ENCODE results near the gene GPRC5D.
A peak's percentile ranks its signal among the peaks of the same experiment; 100 is the strongest.

The GPRC5D gene

DNA sequence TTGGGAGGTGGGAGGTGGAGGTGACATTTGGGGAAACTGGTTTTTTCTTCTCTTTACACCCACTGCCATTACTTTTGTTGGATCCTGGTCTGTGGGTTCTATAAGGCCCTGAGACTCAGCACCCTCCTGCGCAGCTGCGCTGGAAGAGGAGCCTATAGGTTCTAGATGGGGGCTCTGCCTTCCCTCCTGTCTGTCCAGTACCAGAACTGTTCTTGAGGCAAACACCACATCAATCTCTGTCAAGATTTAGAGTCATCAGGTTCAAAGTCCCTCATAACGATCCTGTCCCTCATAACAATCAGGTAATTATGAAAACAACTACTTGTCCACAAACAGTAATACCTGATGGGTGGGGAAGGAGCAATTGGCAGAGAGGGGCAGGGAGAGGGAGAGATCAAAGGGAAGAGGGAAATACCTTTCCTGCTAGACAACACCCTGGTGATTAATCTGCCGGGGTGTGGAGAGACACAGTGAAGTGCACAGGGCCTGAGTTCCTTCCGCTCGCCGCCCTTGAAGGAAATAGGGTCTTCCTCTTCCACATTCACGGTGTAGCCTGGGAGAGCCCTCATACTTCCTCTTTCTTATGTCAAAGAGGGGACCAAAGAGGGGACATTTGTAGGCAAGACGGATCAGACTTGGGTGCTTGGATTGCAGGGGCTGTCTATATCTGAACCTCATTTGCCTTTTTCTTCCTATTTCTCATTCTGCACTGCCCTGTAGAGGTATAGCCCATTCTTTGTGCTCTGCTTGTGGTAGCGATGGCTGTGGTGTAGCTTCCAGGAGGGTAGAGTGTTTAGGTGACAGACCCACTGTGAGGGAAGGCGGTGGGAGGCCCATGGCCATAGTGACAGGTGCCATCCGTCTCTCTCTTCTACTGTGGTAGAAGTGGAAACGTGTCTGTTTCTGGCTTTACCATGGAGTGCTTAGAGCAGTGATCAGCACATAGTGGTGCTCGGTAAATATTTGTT lies 48.0 kb downstream of the GPRC5D start:
- no peak for DNase-seq

DNA sequence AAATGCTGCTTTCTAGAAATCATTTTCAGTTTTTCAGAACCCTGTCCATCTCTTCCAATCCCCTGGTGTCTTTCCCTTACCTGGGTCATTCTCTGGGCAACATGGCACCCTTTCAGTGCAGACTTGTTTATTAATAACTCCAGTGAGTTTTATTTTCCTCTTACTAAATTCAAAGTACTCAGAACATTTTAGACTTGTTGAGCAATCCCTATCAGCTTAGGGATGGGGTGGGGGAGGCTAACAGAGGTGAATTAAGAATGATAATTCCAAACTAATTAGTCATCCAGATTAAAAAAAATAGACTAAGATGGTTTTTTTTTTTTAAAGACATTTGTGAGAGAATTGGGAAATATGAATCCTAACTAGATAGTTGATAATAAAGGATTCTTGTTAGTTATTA lies 49.9 kb downstream of the GPRC5D start:
- DNase-seq: no peak

DNA sequence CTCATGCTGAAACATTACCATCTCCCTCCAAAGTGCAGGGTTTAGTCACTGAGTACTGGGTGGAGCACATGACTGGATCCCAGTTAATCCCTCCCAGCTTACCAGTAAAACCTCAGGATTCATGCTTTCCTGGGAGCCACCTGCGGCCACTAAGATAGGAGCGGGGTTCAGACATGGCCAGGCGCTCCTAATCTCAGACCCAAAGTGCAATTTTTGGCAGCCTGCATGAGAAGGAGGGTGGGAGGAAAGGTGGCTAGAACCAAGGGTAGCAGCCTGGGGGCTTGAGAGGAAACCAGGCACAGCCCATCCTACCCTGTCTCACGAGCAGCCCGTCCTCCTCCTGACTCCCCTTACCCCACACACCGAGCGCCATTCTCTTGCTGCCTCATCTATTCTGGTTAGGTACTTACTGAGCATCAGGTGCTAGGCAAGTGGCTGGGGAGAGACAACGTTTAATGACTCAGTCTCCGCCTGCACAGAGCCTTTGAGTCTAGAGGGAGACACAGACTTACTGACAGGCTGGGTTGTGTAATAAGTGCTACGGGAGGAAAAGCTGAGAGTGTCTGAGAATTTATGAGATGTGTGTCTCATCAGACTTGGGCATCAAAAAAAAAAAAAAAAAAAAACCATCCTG lies 50.7 kb downstream of the GPRC5D start:
- DNase-seq: no peak

GRCh38 chr12:12900786-12901157 lies 51.2 kb downstream of the GPRC5D start:
- DNase-seq: no peak

DNA sequence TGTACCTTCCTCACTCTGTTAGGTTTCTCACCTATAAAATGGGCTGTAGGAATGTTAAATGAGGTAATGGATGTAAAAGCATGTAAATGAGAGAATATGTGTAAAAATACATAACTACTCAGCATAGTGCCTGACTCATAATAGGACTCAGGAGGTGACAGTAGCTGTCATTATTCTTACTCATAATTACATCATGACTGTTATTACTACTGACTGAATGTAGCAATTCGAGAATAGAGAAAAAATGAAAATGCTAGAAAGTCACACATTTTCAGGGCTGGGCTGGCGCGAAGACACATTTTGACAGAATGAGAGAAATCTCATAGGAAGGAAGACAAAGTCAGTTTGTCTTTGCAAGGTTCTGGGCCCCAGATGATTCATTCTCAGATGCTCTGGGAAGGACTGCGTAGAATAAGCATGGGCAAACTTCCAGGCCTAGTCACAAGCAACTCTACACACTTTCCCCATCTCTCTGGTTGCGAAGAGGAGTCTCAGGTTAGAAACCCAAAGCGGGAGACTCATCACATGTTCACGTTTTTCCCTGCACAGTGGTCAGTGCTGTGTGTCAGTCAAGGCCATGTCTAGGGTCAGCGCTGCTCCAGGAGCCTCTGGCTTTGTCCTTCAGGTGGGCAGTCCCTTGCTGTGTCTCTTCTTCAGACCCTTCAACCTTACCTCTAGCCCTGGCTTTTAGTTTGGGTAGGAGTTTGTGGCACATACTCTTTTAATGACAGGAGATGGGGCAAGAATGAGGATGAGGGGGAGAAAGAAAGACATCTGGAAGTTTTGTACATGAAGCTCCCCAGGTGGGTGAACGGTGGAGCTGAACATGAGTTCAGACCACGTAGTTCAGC lies 52.2 kb downstream of the GPRC5D start:
- no peak for DNase-seq

DNA sequence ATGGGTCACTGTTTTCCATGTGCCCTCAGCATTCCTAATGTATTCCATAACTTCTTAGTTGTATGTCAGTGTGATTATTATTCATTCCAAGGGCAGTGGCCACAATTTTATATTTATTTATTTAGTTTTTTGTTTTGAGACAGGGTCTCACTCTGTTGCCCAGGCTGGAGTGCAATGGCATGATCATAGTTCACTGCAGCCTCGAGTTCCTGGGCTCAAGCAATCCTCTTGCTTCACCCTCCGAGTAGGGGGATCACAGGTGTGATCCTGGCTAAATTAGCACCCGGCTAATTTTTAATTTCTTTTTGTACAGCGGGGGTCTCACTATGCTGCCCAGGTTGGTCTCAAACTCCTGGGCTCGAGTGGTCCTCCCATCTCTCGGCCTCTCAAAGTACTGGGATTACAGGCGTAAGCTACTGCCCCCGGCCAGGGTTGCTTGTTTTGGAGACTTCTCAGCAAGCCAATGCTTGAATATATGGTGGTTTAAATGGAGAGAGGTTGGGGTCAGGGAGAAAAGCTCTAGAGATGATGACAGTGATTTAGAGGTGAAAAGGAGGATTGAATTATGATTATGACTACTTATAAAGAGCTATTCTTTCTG lies 53.0 kb downstream of the GPRC5D start:
- no peak for DNase-seq

DNA sequence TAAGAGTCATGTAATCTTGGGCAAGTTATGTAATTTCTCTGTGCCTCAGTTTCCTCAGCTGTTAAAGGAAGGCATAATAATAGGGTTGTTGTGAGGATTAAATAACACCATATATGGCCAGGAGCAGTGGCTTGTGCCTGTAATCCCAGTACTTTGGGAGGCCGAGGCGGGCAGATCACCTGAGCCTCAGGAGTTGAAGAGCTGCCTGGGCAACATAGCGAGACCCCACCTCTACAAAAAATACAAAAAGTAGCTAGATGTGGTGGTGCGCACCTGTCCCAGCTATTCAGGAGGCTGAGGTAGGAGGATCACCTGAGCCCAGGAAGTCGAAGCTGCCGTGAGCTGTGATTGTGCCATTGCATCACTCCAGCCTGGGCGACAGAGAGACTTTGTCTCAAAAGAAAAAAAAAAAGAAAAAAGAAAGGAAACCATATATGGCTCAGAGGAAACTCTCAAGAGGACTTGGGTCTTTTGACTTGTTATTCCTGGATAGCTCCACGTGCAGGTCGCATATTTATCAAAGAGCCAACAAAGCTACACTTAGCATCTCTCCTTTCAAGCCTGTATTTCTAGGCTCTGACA lies 53.7 kb downstream of the GPRC5D start:
- DNase-seq: no peak

DNA sequence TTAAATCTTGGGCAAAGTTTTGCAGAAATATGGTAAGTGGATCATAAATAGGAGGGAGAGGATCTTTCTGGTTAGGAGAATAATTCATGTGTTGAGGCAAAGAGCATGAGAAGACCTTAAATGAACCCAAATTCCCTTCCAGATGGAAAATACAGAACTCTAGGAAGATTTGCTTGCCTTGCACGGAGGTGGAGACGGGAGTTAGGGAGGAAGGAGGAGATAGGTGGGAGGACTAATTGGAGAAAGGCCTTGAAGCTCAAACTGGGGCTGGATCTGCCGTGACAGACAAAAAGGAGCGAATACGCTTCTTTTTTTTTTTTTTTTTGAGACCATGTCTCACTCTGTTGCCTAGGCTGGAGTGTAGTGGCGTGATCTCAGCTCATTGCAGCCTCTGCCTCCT lies 54.7 kb downstream of the GPRC5D start:
- DNase-seq: no peak

- DNase-seq: no peak
Observed at GRCh38 chr12:12896260-12896659, 55.7 kb downstream of the GPRC5D start.

GRCh38 chr12:12893438-12893837 lies 58.5 kb downstream of the GPRC5D start:
- DNase-seq: no peak

DNA sequence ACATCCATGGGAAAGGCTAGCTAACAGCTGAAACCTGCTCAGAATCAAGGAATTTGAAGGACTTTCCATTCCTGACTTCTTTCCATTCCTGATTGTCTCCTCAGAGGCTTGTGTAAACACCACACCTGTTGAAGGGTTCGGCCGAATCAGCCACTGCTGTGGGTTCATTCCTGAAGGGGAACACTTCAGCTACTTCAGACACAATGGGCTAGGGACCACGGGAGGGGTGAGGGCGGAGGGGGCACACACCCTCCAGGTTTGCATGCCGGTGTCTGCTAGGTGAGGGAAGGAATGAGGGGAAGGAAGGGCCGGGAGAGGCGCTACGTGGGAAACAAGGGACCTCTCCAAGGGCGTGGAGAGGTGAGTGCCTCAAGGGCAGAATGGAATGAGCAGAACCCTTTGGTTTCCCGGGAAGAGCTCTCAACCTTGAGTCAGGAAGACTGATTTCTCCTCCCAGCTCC lies 59.3 kb downstream of the GPRC5D start:
- no peak for DNase-seq

DNA sequence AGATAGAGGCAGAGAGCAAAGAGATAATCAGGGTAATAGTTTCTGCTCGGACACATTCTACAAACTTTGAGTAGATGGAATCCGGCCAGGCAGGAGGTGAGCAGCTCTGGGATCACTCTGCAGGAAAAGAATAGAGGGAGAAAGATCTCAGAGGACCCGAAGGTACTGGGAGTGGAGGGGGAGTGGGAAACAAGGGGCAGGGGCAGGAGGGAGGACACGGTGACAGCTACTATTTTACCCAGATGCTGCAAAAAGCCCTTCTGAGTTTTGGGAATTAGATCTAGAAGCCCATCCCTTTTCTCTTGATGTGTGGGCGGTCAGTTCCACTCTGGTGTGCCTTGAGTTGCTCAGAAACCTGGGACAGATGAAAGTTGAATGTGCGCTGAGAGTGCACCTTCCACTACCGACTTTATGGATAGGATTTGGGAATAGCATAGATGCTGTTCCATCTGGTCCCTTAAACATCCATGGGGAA lies 60.1 kb downstream of the GPRC5D start:
- no peak for DNase-seq

DNA sequence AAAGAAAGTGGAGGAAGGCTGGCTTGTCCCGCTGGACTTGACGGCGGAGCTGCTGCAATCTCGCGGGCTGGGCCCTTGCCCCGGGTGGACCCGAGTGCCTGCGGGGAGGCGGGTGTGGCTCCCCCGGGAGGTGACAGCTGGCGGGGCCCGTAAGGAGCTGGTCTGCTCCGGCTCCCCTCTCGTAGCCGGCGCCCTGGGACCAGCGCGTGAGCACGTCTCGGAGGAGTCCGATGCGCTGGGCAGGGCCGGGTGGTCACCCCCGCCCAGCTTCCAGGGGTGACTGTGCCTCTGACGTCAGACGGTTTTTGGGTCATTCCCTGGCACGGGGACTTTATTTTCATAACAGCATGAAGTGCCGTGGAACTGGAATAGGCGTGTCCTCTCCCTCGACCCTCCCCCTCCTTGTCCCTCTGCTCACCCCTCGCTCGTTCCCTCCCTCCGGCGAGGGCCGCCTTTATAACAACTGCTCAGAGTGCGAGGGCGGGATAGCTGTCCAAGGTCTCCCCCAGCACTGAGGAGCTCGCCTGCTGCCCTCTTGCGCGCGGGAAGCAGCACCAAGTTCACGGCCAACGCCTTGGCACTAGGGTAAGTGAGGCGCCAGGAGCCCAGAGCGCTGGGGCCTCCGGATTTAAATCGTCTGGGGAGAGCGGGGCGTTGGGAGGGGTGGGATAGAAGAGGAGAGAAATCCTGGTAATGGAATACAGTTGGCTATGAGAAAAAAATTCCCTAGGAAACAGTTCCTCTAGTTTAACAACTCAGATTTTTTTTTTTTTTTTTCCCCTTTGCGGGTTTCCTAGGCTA lies 60.7 kb downstream of the GPRC5D start, which contains the start of gene GPRC5A:
GPRC5A (plus strand) TSS at position 483 of the 801 bp plus-strand sequence. CDS start 16,688 bp downstream, outside the sequence.
- DNase-seq: peak; percentile 54

Measured in CD4-positive, alpha-beta T cell treated with Interleukin-6 for 4 hours (primary cell).